Esophagus squamous epithelium (tissue), 5 donors: ENCODE data around the gene ATP8A1. TPM values are rescaled to one million over a fixed set of nuclear protein-coding genes. Genes with fewer than 3 reads are reported as not detected.

ENCODE experiments used
- DNase-seq: peaks from one replicate; lab custom pipeline; 2025; lab: John Stamatoyannopoulos, UW
- H3K27ac ChIP-seq, 4 donors: fragments of 200-600 bp; sonication (generic); one replicate each; pipeline ENCODE4 v1.5.1; 2016 to 2019; ENCODE audit warnings: mild to moderate bottlenecking in 1 of 4
- H3K27me3 ChIP-seq, 4 donors: fragments of 200-600 bp; sonication (generic); 1 replicate in 3 of 4; 2 replicates in 1 of 4; pipeline versions ENCODE4 v1.5.1 to v1.6.0; 2017 to 2021; ENCODE audit warnings: antibody characterized with exemption in 1 of 4
- H3K36me3 ChIP-seq, 3 donors: fragments of 200-600 bp; sonication (generic); one replicate each; pipeline ENCODE4 v1.5.1; 2016 to 2019
- H3K4me1 ChIP-seq, 3 donors: fragments of 200-600 bp; sonication (generic); one replicate each; pipeline ENCODE4 v1.5.1; 2017 to 2019
- H3K4me3 ChIP-seq, 4 donors: fragments of 200-600 bp; sonication (generic); 1 replicate in 3 of 4; 2 replicates in 1 of 4; pipeline ENCODE4 v1.5.1; 2016 to 2019; ENCODE audit warnings: mild to moderate bottlenecking in 2 of 4, moderate library complexity in 1 of 4
- H3K9me3 ChIP-seq, 3 donors: fragments of 200-600 bp; sonication (generic); one replicate each; pipeline ENCODE4 v1.5.1; 2016 to 2019
- CTCF ChIP-seq, 6 experiments: fragments of 450-650 bp in 4 of 6; fragments of 200-600 bp in 2 of 6; sonication (generic) in 2 of 6; IDR thresholded peaks; one replicate each; pipeline ENCODE4 v1.5.1; 2016 to 2019; ENCODE audit warnings: antibody characterized with exemption in 6 of 6, mild to moderate bottlenecking in 4 of 6, moderate library complexity in 4 of 6
- POLR2A ChIP-seq, 4 donors: fragments of 450-650 bp; IDR thresholded peaks; one replicate each; pipeline ENCODE4 v1.6.1; 2017; ENCODE audit warnings: antibody characterized with exemption in 4 of 4, mild to moderate bottlenecking in 4 of 4, moderate library complexity in 3 of 4
- WGBS, 2 donors: methylation state at CpG; one replicate each; pipeline ENCODE4 v1.1.5; 2018; 5-methylcytosine and 5-hydroxymethylcytosine counted together
- intact Hi-C: fragments of 100-400 bp; cut with DNase I; formaldehyde crosslinking; loops from one replicate; pipeline ENCODE4 v1.15.0; 2022
- total RNA-seq, 4 donors: library from RNA; depleted of rRNA; stranded (reverse); fragments of >200 nt; gene quantifications; one replicate each; pipeline ENCODE4 v1.1.0, GENCODE V29; 2016
- donor health status: DM: yes; HTN: yes; CAD: no.

Gene ATP8A1
- total RNA-seq, 4 donors from 2014 or later: 1.9 to 11.8 (median 3.3) TPM

DNA sequence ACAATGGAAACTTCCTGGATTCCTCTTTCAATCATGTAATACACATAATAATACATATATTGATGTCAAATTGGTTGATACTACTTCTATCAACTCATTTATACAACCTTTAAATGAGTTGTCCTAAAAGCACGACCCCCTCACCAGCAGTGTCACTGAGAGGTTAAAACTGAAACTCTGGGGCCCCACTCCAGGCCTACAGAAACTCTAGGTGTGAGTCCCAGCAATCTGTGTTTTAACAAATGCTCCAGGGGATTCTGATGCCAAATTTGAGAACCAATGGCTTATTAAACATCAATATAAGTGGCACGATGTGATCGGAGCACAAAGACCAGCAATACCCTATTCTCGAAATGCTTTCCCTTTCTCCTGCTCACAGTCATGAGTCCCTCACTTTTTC lies 47.9 kb downstream of the ATP8A1 start:
- H3K27me3 ChIP-seq: no peaks in the 10 kb centered on the region
- H3K4me1 ChIP-seq: no peaks in the 10 kb centered on the region
- TF ChIP-seq POLR2A (IDR thresholded peaks at IDR 0.05) (no peak), CTCF (IDR thresholded peaks at IDR 0.05) (no peak)
- H3K27ac ChIP-seq: no peak overlapping the region
- no peak for DNase-seq
- no peak overlapping the region for H3K4me3 ChIP-seq
- intact Hi-C loops: no loop called here
- H3K36me3 ChIP-seq: no peaks in the 10 kb centered on the region
- WGBS, 2 donors: 83 to 95% methylated on average over 4 of the region's 4 CpGs
- H3K9me3 ChIP-seq: no peaks in the 10 kb centered on the region

- Histone ChIP-seq H3K9me3 (no peaks in the 10 kb centered on the region), H3K4me3 (no peak overlapping the region), H3K4me1 (no peaks in the 10 kb centered on the region), H3K27ac (no peak overlapping the region), H3K36me3 (no peaks in the 10 kb centered on the region), H3K27me3 (no peaks in the 10 kb centered on the region)
- no peak for DNase-seq
- TF ChIP-seq POLR2A (IDR thresholded peaks at IDR 0.05): no peak
- no peak for TF ChIP-seq CTCF (IDR thresholded peaks at IDR 0.05)
- intact Hi-C loops: no loop called here
- 77 to 100% methylated on average over 2 to 3 of the region's 3 CpGs for WGBS, 2 donors
Measured at GRCh38 chr4:42608551-42608950, 48.4 kb downstream of the ATP8A1 start.

- 62 to 77% methylated on average over 3 of the region's 3 CpGs for WGBS, 2 donors
- no peaks in the 10 kb centered on the region for H3K9me3 ChIP-seq
- TF ChIP-seq CTCF (IDR thresholded peaks at IDR 0.05): no peak
- no peak for TF ChIP-seq POLR2A (IDR thresholded peaks at IDR 0.05)
- no peak overlapping the region for H3K4me3 ChIP-seq
- H3K4me1 ChIP-seq: no peaks in the 10 kb centered on the region
- H3K27ac ChIP-seq: no peak overlapping the region
- intact Hi-C loops: no loop called here
- DNase-seq: no peak
- no peaks in the 10 kb centered on the region for H3K27me3 ChIP-seq
- no peaks in the 10 kb centered on the region for H3K36me3 ChIP-seq
Measured at GRCh38 chr4:42607011-42607726, 49.7 kb downstream of the ATP8A1 start.

DNA sequence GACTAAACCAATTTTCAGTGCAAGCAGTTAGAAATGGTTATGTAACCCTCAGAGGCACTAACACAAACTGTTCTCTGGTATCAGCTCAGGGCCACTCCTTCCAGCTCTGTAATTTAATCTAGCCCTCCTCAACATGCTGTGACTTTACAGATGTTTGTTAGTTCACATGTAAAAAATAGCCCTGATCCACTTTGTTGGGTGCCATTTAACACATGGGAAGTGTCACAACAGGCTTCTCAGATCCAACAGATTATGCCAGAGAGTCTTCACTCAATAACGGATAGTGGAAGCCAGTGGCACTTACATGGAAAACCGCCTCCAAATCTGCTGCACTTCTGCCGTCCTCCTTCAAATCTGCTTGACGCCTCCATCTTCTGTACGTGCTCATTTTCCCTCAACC lies 51.6 kb downstream of the ATP8A1 start:
- H3K4me1 ChIP-seq: no peaks in the 10 kb centered on the region
- H3K9me3 ChIP-seq: no peaks in the 10 kb centered on the region
- no peaks in the 10 kb centered on the region for H3K36me3 ChIP-seq
- no peak overlapping the region for H3K4me3 ChIP-seq
- H3K27ac ChIP-seq: no peak overlapping the region
- no peak for DNase-seq
- intact Hi-C loops: no loop called here
- no peaks in the 10 kb centered on the region for H3K27me3 ChIP-seq
- WGBS, 2 donors: 82 to 84% methylated on average over 5 of the region's 5 CpGs
- no peak for TF ChIP-seq POLR2A (IDR thresholded peaks at IDR 0.05)

DNA sequence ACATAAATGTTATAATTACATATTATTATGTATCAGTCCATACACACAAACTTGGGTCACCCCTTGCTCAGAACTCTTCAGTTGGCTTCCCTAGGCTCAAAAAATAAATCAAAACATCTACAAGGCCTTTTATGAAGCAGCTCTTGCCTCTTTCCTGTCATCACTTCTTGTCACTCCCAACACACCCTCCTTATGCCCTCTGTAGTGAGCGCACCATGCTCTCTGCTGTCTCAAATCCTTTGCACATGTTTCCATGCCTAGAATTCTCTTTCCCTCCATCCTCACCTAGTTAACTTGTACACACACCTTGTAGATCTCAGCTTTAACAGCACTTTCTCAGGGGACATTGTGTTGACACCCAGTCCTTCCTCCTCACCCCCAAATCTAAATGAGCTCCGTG lies 53.0 kb downstream of the ATP8A1 start:
- Histone ChIP-seq H3K36me3 (no peaks in the 10 kb centered on the region), H3K27me3 (no peaks in the 10 kb centered on the region), H3K9me3 (no peaks in the 10 kb centered on the region), H3K4me3 (no peak overlapping the region), H3K27ac (no peak overlapping the region), H3K4me1 (no peaks in the 10 kb centered on the region)
- no peak for TF ChIP-seq POLR2A (IDR thresholded peaks at IDR 0.05)
- TF ChIP-seq CTCF (IDR thresholded peaks at IDR 0.05): no peak
- DNase-seq: no peak
- intact Hi-C loops: no loop called here
- 88 to 100% methylated on average over 2 of the region's 2 CpGs for WGBS, 2 donors
